ENCODE results near the gene AHNAK.

AHNAK gene

DNA sequence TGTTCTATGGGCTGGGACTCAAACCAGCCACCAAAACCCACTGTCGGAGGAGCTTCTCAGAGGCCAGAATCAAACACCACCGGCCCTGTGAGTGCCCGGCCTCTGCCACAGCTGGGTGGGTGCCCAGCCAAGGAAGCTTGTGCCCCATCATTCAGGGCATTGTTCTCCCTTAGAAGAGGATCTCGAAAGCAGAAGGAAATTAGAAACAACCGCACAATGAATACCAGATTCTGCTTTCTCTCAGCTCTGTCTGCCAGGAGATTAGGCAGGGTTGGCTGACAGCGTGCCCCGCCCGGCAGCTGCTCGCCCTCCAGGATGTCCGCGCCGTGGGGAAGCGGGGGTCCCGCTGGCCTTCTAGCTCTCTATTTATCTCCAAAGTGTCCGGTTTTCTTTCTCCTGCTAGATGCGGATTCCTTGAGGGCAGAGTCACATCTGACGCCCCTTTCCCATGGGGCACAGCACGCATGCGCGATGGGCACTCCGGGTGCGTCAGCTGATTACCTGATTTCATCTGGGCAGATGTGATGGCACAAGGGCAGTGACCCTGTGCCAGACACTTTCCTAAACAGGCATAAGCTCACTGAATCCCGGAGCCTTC, 102.3 kb downstream of the AHNAK start:
- DNase-seq (ENCODE audit: low spot score) = peak; percentile 45
- no peak for TF ChIP-seq CTCF (IDR thresholded peaks at IDR 0.05; ENCODE audit: extremely low read depth, missing control alignments)

- DNase-seq (ENCODE audit: low spot score) = no peak
- TF ChIP-seq CTCF (IDR thresholded peaks at IDR 0.05; ENCODE audit: extremely low read depth, missing control alignments) = no peak
Observed at GRCh38 chr11:62443390-62444235, 103.0 kb downstream of the AHNAK start.

DNA sequence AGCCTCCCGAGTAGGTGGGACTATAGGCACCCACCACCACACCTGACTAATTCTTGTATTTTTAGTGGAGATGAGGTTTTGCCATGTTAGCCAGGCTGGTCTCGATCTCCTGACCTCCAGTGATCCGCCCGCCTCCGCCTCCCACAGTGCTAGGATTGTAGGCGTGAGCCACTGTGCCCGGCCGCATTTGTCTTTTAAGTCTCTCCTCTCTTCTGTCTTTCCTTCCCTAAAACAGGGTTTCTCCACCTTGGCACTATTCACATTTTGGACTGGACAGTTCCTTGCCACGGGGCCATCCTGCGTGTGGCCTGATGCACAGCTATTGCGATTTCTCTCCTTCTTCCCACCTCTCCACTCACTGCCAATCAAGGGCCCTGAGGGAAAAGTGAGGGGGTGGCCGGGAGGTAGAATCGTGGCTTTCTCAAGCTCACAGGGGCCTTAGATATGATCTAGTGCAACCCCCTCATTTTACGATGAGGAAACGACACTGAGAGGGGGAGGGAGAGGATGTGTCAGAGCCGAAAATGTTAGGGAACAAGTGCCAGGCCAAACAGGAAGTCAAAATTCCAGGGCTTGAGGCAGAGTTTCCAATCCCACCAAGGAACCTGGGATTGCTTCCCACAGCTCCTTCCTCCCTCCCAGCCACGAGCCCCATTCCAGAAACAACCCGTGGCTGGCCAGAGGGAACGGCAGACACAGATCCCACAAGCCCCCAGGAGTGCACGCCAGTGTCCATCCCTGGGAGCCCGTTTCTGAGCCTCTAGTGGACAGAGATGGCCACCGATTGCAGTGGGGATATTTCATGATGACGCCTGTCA, 106.6 kb downstream of the AHNAK start:
- no peak for DNase-seq (ENCODE audit: low spot score)
- no peak for TF ChIP-seq CTCF (IDR thresholded peaks at IDR 0.05; ENCODE audit: extremely low read depth, missing control alignments)

DNA sequence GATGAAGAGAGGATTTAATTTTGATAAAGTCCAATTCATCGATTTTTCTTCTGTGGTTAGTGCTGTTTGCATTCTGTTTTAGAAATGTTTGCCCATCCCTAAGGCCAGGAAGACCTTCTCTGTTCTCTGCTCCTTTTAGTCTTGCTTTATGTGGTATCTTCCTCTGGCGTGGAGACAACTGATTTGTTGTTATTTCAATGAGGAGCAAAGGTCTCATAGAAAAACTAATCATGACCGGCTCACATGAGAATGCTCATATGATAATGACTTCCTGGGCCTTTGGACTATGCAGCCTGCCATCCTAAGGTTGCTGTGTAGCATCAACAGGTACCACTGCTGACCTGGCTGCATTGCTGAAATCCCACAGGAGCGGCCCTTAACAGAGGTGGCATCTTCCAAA, 108.0 kb downstream of the AHNAK start:
- no peak for TF ChIP-seq CTCF (IDR thresholded peaks at IDR 0.05; ENCODE audit: extremely low read depth, missing control alignments)
- no peak for DNase-seq (ENCODE audit: low spot score)

- no peak for TF ChIP-seq CTCF (IDR thresholded peaks at IDR 0.05; ENCODE audit: extremely low read depth, missing control alignments)
- DNase-seq (ENCODE audit: low spot score) = no peak
Observed at GRCh38 chr11:62437616-62438015, 109.0 kb downstream of the AHNAK start.

- DNase-seq (ENCODE audit: low spot score) = no peak
- TF ChIP-seq CTCF (IDR thresholded peaks at IDR 0.05; ENCODE audit: extremely low read depth, missing control alignments) = no peak
Observed at GRCh38 chr11:62435846-62436660, 110.6 kb downstream of the AHNAK start.

All from GM20000 (cell line).